Lower leg skin (tissue), 4 donors: ENCODE data around the gene SRP54. TPM values are rescaled to one million over a fixed set of nuclear protein-coding genes. Genes with fewer than 3 reads are reported as not detected.
"Not testable (repeated sequence)": the region's sequence is repeated elsewhere in the genome, so short reads cannot be mapped to it uniquely, and the experiment has no call there.

Source experiments
- DNase-seq, 2 donors: peaks; one replicate each; pipeline ENCODE4 v3.0.0-alpha.2; 2019; ENCODE audit warnings: low spot score in 2 of 2
- H3K4me3 ChIP-seq: fragments of 200-600 bp; sonication (generic); 2 replicates; pipeline ENCODE4 v1.5.1; 2017; ENCODE audit warnings: mild to moderate bottlenecking, low read depth; ENCODE audit not compliant: poor library complexity, severe bottlenecking
- POLR2A ChIP-seq, 2 donors: fragments of 450-650 bp; IDR thresholded peaks; one replicate each; pipeline ENCODE4 v1.6.1; 2016 to 2017; ENCODE audit warnings: antibody characterized with exemption in 2 of 2, mild to moderate bottlenecking in 1 of 2, moderate library complexity in 1 of 2
- WGBS, 2 donors: methylation state at CpG; one replicate each; pipeline ENCODE4 v1.1.5; 2018; 5-methylcytosine and 5-hydroxymethylcytosine counted together
- intact Hi-C: fragments of 100-400 bp; cut with DNase I; formaldehyde crosslinking; loops from one replicate; pipeline ENCODE4 v1.15.0; 2023; ENCODE audit warnings: low total_unique reads
- total RNA-seq, 4 donors: library from RNA; depleted of rRNA; stranded (reverse); fragments of >200 nt; gene quantifications; one replicate each; pipeline ENCODE4 v1.1.0, GENCODE V29; 2016
- TF ChIP-seq, protein P1 (sequence below), 3 donors: fragments of 450-650 bp; IDR thresholded peaks; one replicate each; pipeline ENCODE4 v1.5.1; 2016; ENCODE audit warnings: antibody characterized with exemption in 3 of 3, mild to moderate bottlenecking in 3 of 3, moderate library complexity in 2 of 3

Gene SRP54
- total RNA-seq, 4 donors from 2014 or later = 36.1 to 51.8 (median 38.6) TPM

DNA sequence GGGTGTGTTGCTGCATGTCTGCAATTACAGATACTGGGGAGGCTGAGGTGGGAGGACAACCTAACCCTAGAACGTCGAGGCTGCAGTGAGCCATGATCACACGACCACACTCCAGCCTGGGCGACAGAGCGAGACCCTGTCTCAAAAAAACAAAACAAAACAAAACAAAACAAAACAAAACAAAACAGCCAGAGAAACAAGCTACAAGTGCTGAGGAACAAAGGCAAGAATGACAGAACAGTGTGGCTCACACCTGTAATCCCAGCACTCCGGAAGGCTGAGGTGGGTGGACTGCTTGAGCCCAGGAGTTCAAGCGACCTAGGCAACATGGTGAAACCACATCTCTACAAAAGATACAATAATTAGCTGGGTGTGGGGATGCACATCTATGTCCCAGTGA, 38.0 kb upstream of the SRP54 start:
- WGBS, 2 donors = 94 to 99% methylated on average over 7 of the region's 7 CpGs
- H3K4me3 ChIP-seq = no peak overlapping the region
- intact Hi-C loops = no loop called here
- TF ChIP-seq, protein P1, sequence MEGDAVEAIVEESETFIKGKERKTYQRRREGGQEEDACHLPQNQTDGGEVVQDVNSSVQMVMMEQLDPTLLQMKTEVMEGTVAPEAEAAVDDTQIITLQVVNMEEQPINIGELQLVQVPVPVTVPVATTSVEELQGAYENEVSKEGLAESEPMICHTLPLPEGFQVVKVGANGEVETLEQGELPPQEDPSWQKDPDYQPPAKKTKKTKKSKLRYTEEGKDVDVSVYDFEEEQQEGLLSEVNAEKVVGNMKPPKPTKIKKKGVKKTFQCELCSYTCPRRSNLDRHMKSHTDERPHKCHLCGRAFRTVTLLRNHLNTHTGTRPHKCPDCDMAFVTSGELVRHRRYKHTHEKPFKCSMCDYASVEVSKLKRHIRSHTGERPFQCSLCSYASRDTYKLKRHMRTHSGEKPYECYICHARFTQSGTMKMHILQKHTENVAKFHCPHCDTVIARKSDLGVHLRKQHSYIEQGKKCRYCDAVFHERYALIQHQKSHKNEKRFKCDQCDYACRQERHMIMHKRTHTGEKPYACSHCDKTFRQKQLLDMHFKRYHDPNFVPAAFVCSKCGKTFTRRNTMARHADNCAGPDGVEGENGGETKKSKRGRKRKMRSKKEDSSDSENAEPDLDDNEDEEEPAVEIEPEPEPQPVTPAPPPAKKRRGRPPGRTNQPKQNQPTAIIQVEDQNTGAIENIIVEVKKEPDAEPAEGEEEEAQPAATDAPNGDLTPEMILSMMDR (IDR thresholded peaks at IDR 0.05) = no peak
- no peak for TF ChIP-seq POLR2A (IDR thresholded peaks at IDR 0.05)
- no peak for DNase-seq

DNA sequence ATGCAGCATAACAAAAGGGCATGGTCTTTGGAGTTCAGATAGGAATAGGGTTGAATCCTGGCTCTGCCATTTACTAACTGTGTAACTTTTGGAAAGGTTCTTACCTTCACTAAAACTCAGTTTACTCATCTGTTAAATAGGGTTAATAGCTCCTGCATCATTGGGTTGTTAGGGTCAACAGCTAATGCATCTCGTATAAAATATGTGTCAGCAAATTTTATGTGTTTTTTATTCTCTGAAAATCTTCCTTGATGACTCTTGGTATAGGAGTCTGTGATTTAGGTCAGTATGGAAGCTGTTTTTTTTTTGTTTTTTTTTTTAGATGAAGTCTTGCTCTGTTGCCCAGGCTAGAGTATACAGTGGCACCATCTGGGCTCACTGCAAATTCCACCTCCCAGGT, 36.1 kb upstream of the SRP54 start:
- H3K4me3 ChIP-seq = no peak overlapping the region
- no peak for DNase-seq
- intact Hi-C loops = no loop called here
- 30 to 35% methylated on average over 1 of the region's 1 CpG for WGBS, 2 donors
- TF ChIP-seq, protein P1 (IDR thresholded peaks at IDR 0.05) = no peak
- no peak for TF ChIP-seq POLR2A (IDR thresholded peaks at IDR 0.05)

- no peak overlapping the region for H3K4me3 ChIP-seq
- intact Hi-C loops = no loop called here
- 88 to 100% methylated on average over 1 of the region's 1 CpG for WGBS, 2 donors
- DNase-seq = no peak
- TF ChIP-seq, protein P1 (IDR thresholded peaks at IDR 0.05) = no peak
- no peak for TF ChIP-seq POLR2A (IDR thresholded peaks at IDR 0.05)
Observed at GRCh38 chr14:34951286-34951685, 31.5 kb upstream of the SRP54 start.

GRCh38 chr14:34956931-34957330, 25.9 kb upstream of the SRP54 start:
- WGBS, 2 donors = 88 to 95% methylated on average over 2 of the region's 2 CpGs
- no peak for DNase-seq
- TF ChIP-seq, protein P1 (IDR thresholded peaks at IDR 0.05) = no peak
- TF ChIP-seq POLR2A (IDR thresholded peaks at IDR 0.05) = no peak

GRCh38 chr14:34957771-34958286, 25.0 kb upstream of the SRP54 start:
- no peak for DNase-seq
- TF ChIP-seq, protein P1 (IDR thresholded peaks at IDR 0.05) = no peak
- no peak for TF ChIP-seq POLR2A (IDR thresholded peaks at IDR 0.05)
- intact Hi-C loops = no loop called here
- no peak overlapping the region for H3K4me3 ChIP-seq
- 95 to 98% methylated on average over 5 of the region's 5 CpGs for WGBS, 2 donors

More at GRCh38 chr14:34956931-34957330, 25.9 kb upstream of the SRP54 start:
- no peak overlapping the region for H3K4me3 ChIP-seq
- intact Hi-C loops = no loop called here

- intact Hi-C loops = not testable (repeated sequence)
- 92 to 93% methylated on average over 5 of the region's 5 CpGs for WGBS, 2 donors
Observed at GRCh38 chr14:34962106-34962505, 20.7 kb upstream of the SRP54 start.

More at GRCh38 chr14:34962106-34962505, 20.7 kb upstream of the SRP54 start:
- DNase-seq = peak in 1 of 2 donors; percentile 43
- not testable (repeated sequence) for H3K4me3 ChIP-seq
